HG03060 (cell line): ENCODE results near the gene ACVR1.
"Not testable (repeated sequence)": the region's sequence is repeated elsewhere in the genome, so short reads cannot be mapped to it uniquely, and the experiment has no call there.

Source experiments
- ATAC-seq: cut with Tn5 transposase; IDR thresholded peaks from one replicate; pipeline ENCODE4 v1.9.1; 2021; ENCODE audit warnings: low read depth, moderate number of reproducible peaks; ENCODE audit not compliant: unreplicated experiment

ACVR1 gene

GRCh38 chr2:157769856-157770255 lies 106.3 kb downstream of the ACVR1 start:
- ATAC-seq: no peak

GRCh38 chr2:157764386-157764785 lies 111.7 kb downstream of the ACVR1 start:
- no peak for ATAC-seq

- no peak for ATAC-seq
Observed at GRCh38 chr2:157761520-157761919, 114.6 kb downstream of the ACVR1 start.

DNA sequence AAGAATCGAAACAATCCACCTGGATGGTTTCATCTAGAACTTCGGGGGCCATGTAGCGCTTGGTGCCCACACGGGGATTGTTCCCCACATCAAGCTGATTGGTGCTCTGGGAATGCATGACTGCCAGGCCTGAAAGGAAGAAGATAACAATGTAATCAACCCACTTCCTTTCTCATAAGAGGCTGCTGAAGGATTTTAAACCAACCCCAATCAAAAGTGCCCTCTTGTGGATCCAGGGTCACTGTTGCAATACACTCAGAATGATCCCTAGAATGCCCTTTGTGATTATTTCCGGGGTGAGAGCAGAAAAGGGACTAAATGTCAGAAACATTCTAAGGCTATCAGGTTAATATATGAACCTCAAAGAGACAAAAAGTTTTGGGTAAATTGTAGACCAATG lies 115.2 kb downstream of the ACVR1 start:
- ATAC-seq: no peak

GRCh38 chr2:157759855-157760254 lies 116.3 kb downstream of the ACVR1 start:
- no peak for ATAC-seq

DNA sequence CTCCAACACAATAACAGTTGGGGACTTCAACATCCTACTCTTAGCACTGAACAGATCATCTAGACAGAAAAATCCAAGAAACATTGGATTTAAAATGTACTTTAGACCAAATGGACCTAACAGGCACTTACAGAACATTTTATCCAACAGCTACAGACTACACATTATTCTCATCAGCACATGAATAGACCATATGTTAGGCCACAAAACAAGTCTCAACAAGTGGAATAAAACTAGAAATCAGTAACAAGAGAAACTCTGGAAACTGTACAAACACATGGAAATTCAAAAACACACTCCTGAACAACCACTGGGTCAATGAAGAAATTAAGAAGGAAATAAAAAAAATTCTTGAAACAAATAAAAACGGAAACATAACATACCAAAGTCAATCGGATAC lies 117.5 kb downstream of the ACVR1 start:
- ATAC-seq: no peak

DNA sequence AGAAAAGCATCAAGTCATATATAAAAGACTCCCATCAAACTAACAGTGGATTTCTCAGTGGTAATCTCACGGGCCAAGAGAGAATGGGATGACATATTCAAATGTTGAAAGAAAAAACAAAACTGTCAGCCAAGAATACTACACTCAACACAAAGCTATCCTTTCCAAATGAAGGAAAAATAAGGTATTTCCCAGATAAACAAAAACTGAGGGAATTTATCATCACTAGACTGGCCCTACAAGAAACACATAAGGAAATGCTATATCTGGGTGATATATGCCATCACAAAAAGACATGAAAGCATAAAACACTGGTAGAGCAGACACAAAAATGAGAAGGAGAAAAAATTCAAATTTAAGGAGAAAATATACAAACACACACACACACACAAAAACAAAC lies 118.6 kb downstream of the ACVR1 start:
- ATAC-seq: no peak

DNA sequence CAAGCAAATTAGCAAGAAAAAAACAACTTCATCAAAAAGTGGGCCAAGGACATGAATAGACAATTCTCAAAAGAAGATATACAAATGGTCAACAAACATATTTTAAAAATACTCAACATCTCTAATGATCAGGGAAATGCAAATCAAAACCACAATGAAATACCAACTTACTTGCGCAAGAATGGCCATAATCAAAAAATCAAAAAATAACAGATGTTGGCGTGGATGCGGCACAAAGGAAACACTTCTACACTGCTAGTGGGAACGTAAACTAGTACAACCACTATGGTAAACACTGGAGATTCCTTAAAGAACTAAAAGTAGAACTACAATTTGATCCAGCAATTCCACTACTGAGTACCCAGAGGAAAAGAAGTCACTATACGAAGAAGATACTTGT lies 119.7 kb downstream of the ACVR1 start:
- ATAC-seq: not testable (repeated sequence)

GRCh38 chr2:157751462-157752058 lies 124.6 kb downstream of the ACVR1 start:
- no peak for ATAC-seq

GRCh38 chr2:157749684-157750083 lies 126.4 kb downstream of the ACVR1 start:
- no peak for ATAC-seq

DNA sequence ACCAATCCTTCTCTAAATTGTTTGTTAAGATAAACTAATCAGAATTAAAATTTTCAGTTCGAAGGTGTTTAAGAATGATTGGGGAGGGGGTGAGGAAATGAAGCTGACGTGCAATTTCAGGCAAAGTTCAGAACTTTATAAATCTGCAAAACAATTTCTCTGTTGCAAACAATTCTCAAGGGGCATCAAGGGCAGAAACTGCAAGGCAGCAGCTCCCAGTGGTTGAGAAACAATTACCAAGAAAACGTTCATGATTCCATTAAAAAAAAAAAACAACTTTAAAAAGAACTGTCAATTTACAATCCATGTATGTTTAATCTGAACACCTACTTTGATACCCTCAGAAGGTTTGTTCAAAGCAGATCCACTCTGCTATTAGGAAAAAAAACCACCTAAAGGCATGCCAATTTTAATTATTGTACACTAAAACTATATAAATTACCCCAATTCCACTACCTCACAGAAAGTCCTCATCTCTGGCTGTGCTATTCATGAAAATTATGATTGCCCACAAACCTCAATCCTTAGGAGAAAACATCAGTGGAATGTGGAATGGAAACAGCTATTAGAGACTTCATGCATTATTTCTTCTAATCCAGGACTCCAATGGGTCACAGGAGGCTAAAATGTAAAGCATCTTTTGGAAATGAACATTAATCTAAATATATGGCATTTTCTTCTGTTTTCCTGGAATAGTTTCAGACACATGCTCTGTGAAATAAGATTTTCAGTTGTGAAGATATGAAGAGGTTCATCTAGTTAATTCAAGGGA lies 127.6 kb downstream of the ACVR1 start:
- ATAC-seq: no peak

DNA sequence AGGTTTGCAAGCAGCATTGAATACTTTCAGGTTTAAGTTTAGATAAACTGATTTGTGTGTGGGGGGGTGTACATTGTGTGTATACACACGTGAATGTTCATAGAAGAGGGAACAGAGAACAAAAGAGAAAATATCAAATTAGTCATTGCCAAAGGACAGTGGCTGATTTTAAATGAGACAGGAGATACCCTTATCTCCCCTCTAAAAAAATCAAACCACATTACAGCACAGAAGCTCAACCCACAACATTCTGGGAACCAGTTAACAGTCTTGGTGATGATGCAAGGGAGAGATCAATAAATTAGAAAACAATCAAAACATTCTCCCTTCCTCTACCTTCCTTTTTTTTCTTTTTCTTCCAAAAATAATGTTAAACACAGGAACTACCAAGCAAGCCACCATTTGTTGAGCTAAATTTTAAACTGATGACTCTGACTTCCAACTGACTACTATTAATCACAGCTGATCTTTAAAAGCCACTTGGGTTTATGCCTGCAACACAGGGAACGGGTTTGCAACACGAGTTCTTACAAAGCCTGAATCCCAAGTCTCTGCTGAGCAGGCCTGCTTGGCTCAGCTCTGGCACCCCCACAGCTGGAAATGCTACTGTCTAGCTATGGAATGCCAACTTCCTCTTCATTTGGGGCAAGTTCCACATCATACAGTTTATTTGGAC lies 128.3 kb downstream of the ACVR1 start:
- ATAC-seq: no peak

DNA sequence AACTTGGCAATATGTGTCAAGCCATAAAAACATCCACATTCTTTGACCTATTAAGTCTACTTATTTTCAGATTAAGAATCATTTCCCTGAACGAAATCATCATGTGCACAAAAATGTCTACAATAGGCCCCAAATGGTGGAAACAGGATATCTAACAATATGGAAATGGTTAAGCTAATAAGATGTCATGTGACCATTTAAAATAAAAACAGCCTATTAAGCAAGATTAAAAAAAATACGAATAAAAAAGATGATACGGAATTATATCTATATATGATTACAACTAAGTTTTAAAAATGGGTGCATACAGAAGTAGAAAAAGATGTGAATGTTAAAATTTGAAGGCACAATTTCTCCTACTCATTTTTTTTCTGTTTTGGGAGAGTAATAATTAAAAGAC lies 128.8 kb downstream of the ACVR1 start:
- ATAC-seq: no peak

DNA sequence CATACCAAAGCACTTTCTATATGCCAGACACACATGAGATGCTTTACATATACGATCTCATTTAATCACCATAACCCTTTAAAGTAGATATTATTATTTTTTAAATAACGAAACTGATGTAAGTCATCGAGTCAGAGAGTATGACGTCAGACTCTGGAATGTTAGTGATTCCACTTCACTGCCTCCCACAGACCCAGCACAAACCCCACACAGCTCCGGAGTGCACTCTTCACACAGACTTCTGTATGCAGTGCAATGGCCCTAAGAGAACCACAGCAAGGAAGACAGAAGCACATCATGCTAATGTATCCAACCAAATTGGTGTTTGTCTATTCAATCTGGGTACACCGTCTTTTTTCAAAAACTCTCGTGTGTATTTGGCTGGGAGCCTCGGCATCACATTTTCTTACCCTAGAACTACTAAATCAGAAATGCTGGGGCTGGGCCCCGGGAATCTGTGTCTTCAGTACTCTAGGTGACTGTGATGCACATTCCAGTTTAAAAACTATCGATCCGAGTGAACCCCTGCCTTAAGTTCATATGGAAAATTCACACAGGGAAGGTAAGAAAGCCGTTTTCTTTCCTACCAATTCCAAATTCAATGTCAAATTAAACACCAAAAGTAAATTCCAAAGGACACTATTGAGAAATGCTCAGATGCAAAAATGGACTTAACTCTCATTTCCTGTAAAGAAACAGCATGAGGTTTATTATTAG lies 129.7 kb downstream of the ACVR1 start:
- no peak for ATAC-seq

GRCh38 chr2:157744571-157745076 lies 131.5 kb downstream of the ACVR1 start:
- ATAC-seq: no peak

DNA sequence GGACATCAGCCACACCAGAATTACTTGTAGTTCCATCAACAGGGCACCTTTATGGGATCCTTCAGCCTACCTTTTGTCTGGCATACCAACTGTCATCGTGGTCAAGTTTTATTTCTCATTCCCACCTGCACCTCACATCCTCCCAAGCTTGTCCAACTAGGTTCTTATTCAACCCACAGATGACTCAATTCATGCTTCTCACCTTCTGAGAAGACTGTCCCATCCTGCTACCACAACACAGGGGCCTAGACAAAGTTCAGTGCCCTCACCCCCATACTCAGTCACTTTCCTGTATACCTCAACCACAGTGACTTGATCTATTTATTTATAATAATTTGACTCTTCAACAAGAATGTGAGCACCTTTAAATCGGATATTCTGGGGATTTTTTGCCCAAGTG lies 133.1 kb downstream of the ACVR1 start:
- ATAC-seq: peak; percentile 54

- no peak for ATAC-seq
Observed at GRCh38 chr2:157741819-157742484, 134.2 kb downstream of the ACVR1 start.

- no peak for ATAC-seq
Observed at GRCh38 chr2:157737656-157738055, 138.5 kb downstream of the ACVR1 start.

DNA sequence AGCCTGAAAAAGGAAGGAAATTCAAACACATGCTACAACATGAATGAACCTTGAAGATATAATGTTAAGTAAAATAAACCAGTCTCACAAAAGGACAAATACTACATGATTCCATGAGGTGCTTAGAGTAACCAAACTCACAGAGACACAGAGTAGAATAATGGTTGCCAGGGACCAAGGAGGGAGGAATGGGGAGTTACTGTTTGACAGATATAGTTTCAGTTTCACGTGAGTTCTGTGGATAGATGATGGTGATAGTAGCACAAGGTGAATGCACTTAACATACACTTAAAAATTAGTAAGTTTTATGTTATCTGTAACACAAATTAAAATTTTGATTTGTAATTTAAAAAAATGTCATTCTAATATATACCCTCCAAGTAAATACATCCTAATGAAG lies 140.6 kb downstream of the ACVR1 start:
- ATAC-seq: no peak

GRCh38 chr2:157733263-157733662 lies 142.9 kb downstream of the ACVR1 start:
- ATAC-seq: no peak
